Pancreas (tissue), 10 donors: ENCODE measurements around the gene AIF1L. TPM values are rescaled to one million over a fixed set of nuclear protein-coding genes. Genes with fewer than 3 reads are reported as not detected.

Experiments
- ATAC-seq, 4 donors: fragments of 200-7000 bp; cut with Tn5 transposase; one replicate each; pipeline versions ENCODE4 v1.8.0 to v1.9.1; 2020; ENCODE audit warnings: mild to moderate bottlenecking in 4 of 4, moderate library complexity in 4 of 4
- DNase-seq, 6 donors: peaks; one replicate each; pipeline ENCODE4 v3.0.0-alpha.2; 2020
- FAIRE-seq: peaks from 2 replicates; lab custom pipeline; 2012; peaks lifted over from hg19 to GRCh38; lab: Jason Lieb, UNC
- H3K27ac ChIP-seq, 4 donors: fragments of 200-600 bp; sonication (generic); 1 replicate in 3 of 4; 2 replicates in 1 of 4; pipeline versions ENCODE4 v1.5.0 to v1.8.0; 2020
- H3K27me3 ChIP-seq, 4 donors: fragments of 200-600 bp; one replicate each; pipeline ENCODE4 v1.8.0; 2021
- H3K36me3 ChIP-seq, 3 donors: fragments of 200-600 bp; sonication (generic) in 1 of 3; one replicate each; pipeline versions ENCODE4 v1.5.0 to v1.8.0; 2020 to 2021
- H3K4me1 ChIP-seq, 3 donors: fragments of 200-600 bp; one replicate each; pipeline ENCODE4 v1.8.0; 2021
- H3K4me3 ChIP-seq, 4 donors: fragments of 200-600 bp; sonication (generic) in 2 of 4; one replicate each; pipeline versions ENCODE4 v1.5.0 to v1.8.0; 2020 to 2021
- H3K9me3 ChIP-seq, 4 donors: fragments of 200-600 bp; one replicate each; pipeline ENCODE4 v1.8.0; 2021
- CTCF ChIP-seq, 4 donors: fragments of 200-600 bp; sonication (generic) in 3 of 4; IDR thresholded peaks; one replicate each; pipeline versions ENCODE4 v1.5.0 to v1.8.0; 2021; ENCODE audit warnings: antibody characterized with exemption in 4 of 4
- WGBS, 2 donors: extraction: QIAGEN DNeasy Blood & Tissue Kit; methylation state at CpG; one replicate each; pipeline ENCODE4 v1.1.7; 2013; 5-methylcytosine and 5-hydroxymethylcytosine counted together
- intact Hi-C, 3 donors: fragments of 100-400 bp; cut with DNase I; formaldehyde crosslinking; loops; one replicate each; pipeline versions ENCODE4 v1.11.1 to v1.14.2; 2022
- polyA plus RNA-seq, 2 donors: library from polyadenylated mRNA; stranded (reverse); fragments of 200-250 nt; gene quantifications; one replicate each; pipeline ENCODE4 v1.2.3, GENCODE V29; 2013
- total RNA-seq, 6 donors: library from RNA; stranded (reverse); fragmentation: NEBNext Ultra II Directional in 4 of 6; extraction: Animal tissue kit (Norgen Biotek cat#: 25700) in 4 of 6; gene quantifications; one replicate each; pipeline versions ENCODE4 v1.2.1 to v1.2.4, GENCODE V29; 2021 to 2023
- donor health status: healthy with polysubstance abuse.
- donor health status: DM: no; HTN: no; CAD: no; lungs with moderate emphysema.
- donor health status: DM: no; HTN: no; CAD: no.
- donor health status: control.
- donor health status: control.
- donor health status: Bipolar disorder and iron deficiency.
- donor health status: DM: yes; HTN: yes; CAD: no.
- donor health status: DM: no; HTN: no; CAD: no.
- donor health status: DM: no; HTN: no; CAD: no.
- donor health status: DM: yes; HTN: yes; CAD: no.

Gene AIF1L
- total and polyA plus RNA-seq, 8 donors, result 2.4 to 5.0 (median 4.1) TPM

GRCh38 chr9:131067625-131068024 lies 28.7 kb upstream of the AIF1L start:
- Histone ChIP-seq H3K36me3 (no peaks in the 10 kb centered on the region), H3K27ac (no peak overlapping the region), H3K4me1 (no peaks in the 10 kb centered on the region), H3K4me3 (no peak overlapping the region), H3K9me3 (no peaks in the 10 kb centered on the region), H3K27me3 (no peaks in the 10 kb centered on the region)
- no peak for DNase-seq
- 47 to 60% methylated on average over 9 of the region's 9 CpGs for WGBS, 2 donors
- no peak for ATAC-seq
- intact Hi-C loops, result loop anchor here in 1 of 3 donors (10.0 kb wide), 1 partner anchor 267 kb away; no protein-coding TSS in a partner anchor
- no peak for FAIRE-seq
- TF ChIP-seq CTCF (IDR thresholded peaks at IDR 0.05), result no peak

GRCh38 chr9:131068076-131068816 lies 28.1 kb upstream of the AIF1L start:
- Histone ChIP-seq H3K36me3 (no peaks in the 10 kb centered on the region), H3K4me1 (no peaks in the 10 kb centered on the region), H3K27ac (no peak overlapping the region), H3K9me3 (no peaks in the 10 kb centered on the region), H3K27me3 (no peaks in the 10 kb centered on the region), H3K4me3 (no peak overlapping the region)
- 44 to 50% methylated on average over 13 to 14 of the region's 14 CpGs for WGBS, 2 donors
- no peak for FAIRE-seq
- no peak for ATAC-seq
- DNase-seq, result no peak
- no peak for TF ChIP-seq CTCF (IDR thresholded peaks at IDR 0.05)
- intact Hi-C loops, result loop anchor here in 1 of 3 donors (10.0 kb wide), 1 partner anchor 267 kb away; no protein-coding TSS in a partner anchor

GRCh38 chr9:131069699-131070098 lies 26.6 kb upstream of the AIF1L start:
- H3K9me3 ChIP-seq, result no peaks in the 10 kb centered on the region
- no peaks in the 10 kb centered on the region for H3K4me1 ChIP-seq
- no peaks in the 10 kb centered on the region for H3K27me3 ChIP-seq
- H3K27ac ChIP-seq, result no peak overlapping the region
- DNase-seq (no peak), FAIRE-seq (no peak), ATAC-seq (no peak)
- no peak for TF ChIP-seq CTCF (IDR thresholded peaks at IDR 0.05)
- H3K4me3 ChIP-seq, result no peak overlapping the region
- H3K36me3 ChIP-seq, result no peaks in the 10 kb centered on the region
- WGBS, 2 donors, result 72 to 74% methylated on average over 15 of the region's 15 CpGs
- intact Hi-C loops, result loop anchor here in 1 of 3 donors (10.0 kb wide), 1 partner anchor 265 kb away; no protein-coding TSS in a partner anchor

GRCh38 chr9:131072107-131072870 lies 24.0 kb upstream of the AIF1L start:
- no peaks in the 10 kb centered on the region for H3K4me1 ChIP-seq
- H3K27me3 ChIP-seq, result no peaks in the 10 kb centered on the region
- intact Hi-C loops, result no loop called here
- no peak overlapping the region for H3K4me3 ChIP-seq
- no peak for TF ChIP-seq CTCF (IDR thresholded peaks at IDR 0.05)
- DNase-seq (no peak), ATAC-seq (no peak), FAIRE-seq (no peak)
- 64 to 69% methylated on average over 16 of the region's 16 CpGs for WGBS, 2 donors
- no peak overlapping the region for H3K27ac ChIP-seq
- no peaks in the 10 kb centered on the region for H3K36me3 ChIP-seq
- no peaks in the 10 kb centered on the region for H3K9me3 ChIP-seq
